GM19328 (cell line): ENCODE results near the gene AFM.

ENCODE experiments used
- ATAC-seq: cut with Tn5 transposase; IDR thresholded peaks from one replicate; pipeline ENCODE4 v1.9.1; 2021; ENCODE audit warnings: mild to moderate bottlenecking, moderate library complexity; ENCODE audit not compliant: unreplicated experiment

Gene AFM

DNA sequence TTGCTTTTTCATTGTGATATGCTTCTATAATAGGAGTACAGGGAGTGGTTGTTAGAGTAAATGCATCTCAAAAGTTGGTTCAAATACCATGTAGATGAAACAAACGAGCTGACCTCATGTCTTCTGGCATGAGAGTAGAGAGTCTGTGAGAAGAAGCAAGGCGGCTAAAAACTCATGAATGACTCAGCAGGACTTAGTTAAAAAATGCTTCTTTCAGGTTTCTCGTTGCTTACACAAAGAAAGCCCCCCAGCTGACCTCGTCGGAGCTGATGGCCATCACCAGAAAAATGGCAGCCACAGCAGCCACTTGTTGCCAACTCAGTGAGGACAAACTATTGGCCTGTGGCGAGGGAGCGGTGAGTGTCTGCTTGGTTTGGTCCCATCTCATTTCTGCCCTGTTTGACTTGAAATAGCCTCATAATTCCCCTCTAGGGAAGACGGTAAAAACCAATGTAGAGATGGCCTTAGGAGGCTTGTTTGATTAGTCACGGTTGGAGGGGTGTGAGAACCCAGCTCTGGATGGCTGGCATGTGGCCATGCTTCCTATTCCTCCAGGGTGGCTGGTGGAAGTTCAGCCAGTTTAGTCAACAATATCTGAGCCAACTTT is 31.0 kb upstream of the AFM start:
- ATAC-seq, result no peak

DNA sequence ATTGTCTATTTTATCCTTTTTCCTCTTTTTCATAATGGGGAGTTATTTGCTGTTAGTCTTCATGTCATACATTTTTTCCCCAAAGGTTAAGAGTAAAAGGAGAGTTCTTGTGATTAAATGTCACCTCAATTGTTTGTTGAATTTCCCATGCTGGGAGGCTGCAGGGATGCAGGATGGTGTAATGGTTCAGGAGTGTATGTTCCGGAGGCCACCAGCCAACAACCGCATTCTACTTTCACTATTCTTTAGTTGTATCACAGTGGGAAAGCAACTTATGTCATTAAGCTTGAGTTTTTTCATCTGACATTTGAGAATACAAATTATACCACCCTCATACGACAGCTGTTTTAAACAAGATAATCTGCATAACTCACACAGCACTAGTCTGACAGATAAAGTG is 30.1 kb upstream of the AFM start:
- ATAC-seq, result no peak

DNA sequence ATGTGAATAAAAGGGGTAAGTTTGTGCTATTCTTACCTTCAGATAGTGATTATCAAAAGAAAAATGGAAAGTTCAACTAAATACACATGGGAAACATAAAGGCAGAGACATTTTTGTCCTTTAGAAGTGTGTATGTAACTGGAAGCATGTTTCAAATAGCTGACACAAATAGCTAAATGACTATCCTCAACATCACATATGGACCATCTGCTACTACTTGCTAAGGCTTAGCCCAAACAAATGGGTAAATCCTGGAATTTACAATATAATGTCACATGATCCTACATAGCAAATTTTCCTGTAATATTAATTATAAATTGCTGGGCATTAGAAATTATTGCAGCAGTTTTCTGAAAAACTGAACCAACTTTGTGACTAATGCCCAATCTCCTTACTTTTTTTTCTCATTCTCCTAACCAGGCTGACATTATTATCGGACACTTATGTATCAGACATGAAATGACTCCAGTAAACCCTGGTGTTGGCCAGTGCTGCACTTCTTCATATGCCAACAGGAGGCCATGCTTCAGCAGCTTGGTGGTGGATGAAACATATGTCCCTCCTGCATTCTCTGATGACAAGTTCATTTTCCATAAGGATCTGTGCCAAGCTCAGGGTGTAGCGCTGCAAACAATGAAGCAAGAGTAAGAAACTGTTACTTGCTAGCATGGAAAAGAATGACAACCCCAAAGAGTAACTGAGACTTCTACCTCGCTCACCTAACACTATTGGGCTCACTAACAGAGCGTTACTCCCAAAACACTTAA is 29.4 kb upstream of the AFM start:
- no peak for ATAC-seq

DNA sequence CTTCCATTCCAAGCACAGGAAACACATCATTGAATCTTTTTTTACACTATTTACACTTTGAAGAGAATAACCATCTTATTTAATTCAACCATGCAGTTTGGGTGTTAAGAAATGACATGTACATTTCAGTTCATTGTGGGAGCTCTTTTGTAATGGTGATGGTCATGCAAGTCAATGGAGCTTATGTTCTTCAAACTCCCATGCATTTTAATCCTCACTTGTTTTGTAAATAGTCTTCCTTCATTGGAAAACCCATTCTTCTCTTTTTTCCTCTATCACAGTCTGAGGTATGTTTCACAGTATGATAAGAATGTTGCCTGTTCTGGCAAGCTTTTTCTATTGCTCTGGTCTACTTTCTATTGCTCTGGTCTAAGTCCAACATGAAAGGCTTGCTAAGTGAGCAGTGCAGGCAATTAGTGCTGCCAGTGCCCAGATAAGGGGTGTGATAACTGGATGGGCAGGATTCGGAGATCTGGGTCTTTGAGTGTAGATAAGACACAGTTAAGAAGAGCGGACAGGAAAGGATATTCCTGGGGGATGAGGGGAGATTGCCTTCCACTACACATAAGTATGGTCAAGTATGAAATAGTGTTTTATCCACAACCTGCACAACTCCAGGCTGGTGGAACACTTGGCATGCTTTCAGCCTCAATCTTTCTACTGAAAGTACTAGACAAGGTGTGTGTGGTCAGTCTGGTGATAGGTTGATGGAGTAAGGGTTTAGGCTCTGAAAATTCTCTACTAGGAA is 28.4 kb upstream of the AFM start:
- ATAC-seq, result no peak

DNA sequence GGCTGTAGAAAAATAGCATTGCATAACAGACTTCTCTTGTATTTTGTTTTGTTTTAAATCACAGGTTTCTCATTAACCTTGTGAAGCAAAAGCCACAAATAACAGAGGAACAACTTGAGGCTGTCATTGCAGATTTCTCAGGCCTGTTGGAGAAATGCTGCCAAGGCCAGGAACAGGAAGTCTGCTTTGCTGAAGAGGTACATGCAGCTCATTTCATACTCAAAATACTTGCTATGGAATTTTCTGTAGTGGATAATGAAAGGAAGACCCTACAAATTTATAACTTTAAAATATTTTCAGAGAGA is 27.9 kb upstream of the AFM start:
- ATAC-seq, result no peak

DNA sequence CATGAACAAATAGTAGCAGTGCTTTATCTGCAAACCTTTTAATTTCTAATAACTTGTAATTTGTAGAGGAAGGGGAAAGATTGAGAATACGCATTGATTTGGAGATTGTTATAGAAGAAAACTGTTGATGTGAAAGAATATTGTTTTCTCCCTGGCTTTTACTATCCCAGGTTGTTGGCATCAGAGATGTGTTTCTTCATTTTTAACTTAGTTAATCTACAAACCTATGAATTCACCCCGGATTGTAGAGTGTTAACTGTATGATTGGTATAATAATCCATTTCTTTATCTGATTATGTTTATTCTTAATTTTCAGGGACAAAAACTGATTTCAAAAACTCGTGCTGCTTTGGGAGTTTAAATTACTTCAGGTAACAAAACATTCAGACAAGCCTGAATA is 26.6 kb upstream of the AFM start:
- ATAC-seq, result no peak

DNA sequence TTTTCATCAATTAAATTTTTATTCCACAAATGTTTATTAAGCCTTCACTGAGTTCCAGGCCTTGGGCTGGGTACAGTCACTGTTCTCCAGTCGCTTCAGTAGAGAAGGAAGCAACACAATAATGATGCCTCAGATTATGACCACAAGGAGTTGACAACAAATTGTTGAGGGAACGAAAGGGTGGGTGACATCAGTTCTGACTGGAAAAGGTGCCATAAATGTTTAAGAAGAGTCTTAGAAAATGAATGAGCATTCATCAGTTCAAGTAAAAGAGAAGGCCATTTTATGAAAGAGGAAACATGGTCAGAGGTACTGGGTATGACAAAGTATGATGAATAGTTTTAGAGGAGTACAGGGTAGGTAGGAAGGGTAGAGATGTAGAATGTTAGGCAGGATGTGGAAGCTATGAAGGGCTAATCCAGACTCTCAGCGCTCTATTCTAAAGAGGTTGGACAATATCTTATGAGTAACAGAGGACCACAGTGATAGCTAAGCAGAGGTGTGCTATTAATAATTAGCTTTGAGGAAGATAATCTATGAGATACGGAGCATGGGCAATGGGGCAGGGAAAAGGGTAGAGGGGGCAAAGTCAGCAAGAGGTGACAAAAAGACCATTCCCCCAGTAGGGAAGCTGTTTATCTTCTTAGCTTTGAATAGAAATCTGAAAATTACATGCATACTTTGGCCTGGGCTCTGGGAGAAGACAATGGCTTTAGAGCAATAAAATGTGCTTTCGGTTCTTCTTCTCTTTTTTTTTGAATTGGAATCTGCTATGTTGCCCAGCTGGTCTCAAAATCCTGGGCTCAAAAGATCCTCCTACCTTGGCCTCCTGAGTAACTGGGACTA is 25.1 kb upstream of the AFM start:
- ATAC-seq, result no peak

DNA sequence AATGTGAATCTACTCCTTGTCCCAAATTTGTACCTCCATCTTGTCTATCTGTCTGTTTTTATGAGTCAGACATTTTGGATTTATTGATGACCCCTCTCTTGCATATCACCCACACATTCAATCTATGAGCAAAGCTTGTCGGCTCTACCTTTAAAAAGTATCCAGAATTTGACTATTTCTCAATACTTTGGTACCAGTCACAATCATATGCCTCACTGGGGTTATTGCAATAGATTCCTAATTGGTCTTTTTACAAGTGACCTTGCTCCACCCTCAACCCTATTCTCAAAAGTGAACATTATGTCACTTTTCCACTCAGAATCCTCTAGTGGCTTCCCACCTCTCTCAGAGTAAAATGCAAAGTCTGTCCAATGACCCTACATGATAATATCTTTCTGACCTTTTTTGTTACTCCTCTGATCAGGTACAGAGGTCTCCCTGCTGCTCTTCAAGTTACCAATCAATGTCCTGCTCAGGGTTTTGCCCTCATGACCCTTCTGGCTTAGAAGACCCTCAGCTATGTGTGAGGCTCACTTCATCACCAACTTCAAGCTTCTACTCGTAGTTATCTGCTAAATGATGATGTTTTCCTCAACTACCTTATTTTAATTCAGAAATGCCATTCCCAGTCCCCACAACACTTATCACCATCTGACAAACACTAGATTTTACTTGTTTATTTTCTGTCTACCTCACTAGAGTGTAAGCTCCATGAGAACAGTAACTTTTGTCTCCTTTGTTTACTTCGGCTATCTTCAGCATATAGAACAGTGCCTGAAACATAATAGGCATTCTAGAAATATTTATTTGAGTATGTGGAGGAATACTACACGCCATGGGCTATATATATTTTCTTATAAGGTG is 23.1 kb upstream of the AFM start:
- ATAC-seq, result no peak

DNA sequence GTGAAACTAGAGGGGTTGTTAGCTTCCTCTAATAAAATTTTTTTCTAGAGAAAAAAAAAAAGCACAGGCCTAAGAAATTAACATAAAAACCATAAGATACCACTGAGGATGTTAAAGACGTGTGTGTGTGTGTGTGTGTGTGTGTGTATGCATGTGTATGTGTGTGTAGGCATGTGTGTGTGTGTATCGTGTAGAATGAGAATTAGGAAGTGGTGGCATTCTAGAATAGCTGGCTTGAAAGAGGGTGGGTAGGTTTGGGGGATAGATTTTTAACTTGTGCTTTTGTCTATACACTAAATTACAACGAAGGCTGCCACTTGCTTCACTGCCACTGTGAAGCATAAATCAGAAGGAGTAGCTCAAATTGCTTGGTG is 22.5 kb upstream of the AFM start:
- ATAC-seq, result no peak

DNA sequence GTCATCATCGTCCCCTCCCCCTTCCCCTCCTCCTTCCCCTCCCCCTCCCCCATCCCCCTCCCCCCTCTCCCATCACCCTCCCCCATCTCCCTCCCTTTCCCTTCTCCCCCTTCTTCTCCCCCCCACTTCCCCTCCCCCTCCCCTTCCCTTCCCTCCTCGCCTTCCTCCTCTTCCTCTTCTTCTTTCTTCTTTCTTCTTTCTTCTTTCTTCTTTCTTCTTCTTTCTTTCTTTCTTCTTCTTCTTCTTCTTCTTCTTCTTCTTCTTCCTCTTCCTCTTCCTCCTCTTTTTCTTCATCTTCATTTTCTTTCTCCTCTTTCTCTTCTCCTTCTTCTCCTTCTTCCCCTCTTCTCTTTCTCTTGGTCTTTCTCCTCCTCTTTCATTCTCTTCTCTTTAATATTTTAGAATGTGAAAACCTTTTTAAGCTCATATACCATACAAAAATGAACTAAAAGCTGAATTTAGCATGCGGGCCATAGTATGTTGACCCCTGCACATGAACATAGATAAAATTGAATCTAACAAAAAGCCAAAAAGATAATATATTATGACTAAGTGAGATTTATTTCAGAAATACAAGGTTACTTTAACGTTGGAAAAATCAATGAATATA is 20.5 kb upstream of the AFM start:
- no peak for ATAC-seq

DNA sequence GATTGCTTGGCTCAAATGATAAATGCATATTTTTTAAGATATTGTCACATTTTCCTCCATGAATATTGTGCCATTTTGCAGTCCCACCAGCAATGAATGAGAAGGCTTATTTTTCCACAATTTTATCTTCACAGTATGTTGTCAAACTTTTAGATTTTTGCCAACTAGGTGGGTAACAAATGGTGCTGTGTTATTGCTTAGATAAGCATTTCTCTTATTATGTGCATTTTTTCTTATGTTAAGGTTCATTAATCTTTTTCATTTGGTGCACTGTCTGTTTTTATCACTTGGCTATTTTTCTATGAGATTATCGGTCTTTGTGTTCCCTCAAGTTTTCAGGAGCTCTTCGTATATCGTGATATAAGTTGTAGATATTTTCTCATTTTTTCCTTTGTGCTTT is 13.4 kb upstream of the AFM start:
- ATAC-seq, result no peak

DNA sequence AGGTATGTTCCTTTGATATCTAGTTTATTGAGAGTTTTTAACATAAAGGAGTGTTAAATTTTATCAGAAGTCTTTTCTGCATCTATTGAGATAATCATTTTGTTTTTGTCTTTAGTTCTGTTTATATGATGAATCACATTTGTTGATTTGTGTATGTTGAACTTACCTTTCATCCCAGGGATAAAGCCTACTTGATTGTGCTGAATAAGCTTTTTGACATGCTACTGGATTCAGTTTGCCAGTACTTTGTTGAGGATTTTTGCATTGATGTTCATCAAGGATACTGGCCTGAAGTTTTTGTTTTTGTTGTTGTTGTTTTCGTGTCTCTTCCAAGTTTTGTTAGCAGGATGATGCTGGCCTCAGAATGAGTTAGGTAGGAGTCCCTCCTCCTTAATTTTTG is 10.8 kb upstream of the AFM start:
- no peak for ATAC-seq

DNA sequence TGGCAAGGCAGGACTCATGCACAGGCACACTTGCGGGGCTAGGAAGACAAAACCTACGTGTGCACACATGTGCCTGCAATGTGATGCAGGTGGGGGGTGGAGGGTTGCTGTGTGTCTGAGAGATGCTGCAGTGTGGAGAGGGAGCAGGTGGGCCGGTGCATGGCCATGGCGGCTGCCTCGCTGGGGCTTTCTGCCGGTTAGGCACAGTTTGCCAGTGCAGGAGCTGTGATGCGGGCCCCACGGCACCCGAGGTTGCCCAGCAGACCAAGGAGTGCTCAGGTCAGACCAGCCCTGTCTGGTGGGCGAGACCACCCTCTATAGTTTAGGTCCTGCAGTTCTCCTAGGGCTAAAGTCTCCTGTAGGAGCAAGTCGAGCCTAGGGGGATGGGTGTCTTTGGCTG is 4.4 kb upstream of the AFM start:
- ATAC-seq, result no peak

DNA sequence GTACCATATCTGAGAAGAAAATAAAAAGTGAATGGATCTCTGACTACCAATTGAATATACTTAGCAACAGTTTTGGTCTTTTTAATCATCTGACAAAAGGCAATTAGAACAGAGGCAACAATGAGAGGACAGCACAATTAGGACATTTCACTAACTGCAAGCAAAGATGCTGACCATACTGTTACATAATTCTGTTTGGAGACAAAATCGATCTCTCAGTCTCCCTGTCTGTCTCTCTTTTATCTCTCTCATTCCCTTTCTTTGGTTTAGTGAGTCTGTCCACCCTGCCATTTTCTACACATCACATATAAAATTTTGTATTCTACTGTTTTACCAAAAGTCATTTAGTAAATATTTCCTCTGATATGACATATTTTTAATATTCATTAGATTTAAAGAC is 2.2 kb upstream of the AFM start:
- no peak for ATAC-seq

DNA sequence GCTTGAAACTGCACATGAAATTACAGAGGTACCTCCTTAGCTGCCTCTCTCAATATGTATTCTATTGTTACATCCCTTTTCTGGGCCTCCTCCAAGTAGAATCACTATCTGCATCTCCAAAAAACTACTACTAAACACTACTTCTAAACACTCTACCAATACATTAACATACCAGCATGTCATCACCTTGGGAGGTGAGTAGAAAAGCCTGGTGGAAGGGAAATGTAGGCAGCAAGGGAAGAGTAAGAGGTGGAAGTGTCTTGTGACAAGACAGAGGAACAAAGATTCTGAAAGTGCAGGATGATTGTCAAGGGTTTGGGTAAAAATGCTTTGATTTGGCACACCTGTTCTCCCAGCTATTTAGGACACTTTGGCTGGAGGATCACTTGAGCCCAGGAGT is 3.5 kb downstream of the AFM start:
- ATAC-seq, result no peak

DNA sequence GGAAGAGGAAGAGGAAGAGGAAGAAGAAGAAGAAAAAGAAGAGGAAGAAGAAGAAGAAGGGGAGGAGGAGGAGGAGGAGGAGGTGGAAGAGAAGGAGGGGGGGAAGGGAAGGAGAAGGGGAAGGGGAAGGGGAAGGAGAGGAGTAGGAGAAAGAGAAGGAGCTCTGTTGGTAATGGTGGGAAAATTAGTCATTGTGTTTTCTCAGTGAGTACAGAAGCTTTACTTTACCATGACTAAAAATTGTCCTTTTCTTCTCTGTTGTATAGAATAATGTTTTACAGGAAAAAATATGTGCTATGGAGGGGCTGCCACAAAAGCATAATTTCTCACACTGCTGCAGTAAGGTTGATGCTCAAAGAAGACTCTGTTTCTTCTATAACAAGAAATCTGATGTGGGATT is 4.1 kb downstream of the AFM start:
- ATAC-seq, result no peak

DNA sequence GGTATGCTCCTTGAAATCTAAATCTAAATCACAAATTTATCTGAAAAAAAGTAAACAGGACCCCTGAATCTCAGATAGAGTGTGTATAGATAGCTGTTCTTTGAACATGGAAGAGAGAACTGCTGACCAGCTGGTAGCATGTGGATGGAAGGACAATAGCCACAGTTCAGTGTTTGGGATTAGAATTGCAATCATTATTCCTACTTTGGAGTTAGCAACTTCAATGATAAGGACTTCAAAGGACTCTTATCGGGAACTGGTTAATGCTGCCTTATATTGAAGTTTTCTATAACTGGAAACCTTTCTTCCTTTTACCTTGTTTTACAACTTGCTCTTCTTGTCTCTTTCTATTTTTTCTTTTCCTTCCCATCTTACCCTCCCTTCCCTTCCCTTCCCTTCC is 5.0 kb downstream of the AFM start:
- no peak for ATAC-seq

DNA sequence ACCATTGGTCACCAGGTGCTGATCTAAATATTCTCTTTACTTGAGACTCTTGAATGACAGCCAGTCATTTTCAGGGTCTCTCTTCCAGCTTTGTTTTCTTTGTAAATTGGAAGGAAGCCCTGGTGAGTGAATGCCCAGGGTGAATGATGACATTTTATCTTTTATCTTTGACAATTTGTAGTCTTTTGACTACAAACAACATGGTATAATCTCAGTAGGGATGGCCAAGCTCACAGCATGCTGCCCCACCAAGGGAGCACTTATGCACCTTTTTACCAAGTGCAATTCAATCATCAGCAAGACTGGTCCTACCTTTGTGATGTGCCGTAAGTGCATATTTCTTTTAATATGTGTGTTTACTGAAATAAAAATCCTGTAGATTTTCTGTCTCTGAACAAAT is 5.7 kb downstream of the AFM start:
- ATAC-seq, result no peak

DNA sequence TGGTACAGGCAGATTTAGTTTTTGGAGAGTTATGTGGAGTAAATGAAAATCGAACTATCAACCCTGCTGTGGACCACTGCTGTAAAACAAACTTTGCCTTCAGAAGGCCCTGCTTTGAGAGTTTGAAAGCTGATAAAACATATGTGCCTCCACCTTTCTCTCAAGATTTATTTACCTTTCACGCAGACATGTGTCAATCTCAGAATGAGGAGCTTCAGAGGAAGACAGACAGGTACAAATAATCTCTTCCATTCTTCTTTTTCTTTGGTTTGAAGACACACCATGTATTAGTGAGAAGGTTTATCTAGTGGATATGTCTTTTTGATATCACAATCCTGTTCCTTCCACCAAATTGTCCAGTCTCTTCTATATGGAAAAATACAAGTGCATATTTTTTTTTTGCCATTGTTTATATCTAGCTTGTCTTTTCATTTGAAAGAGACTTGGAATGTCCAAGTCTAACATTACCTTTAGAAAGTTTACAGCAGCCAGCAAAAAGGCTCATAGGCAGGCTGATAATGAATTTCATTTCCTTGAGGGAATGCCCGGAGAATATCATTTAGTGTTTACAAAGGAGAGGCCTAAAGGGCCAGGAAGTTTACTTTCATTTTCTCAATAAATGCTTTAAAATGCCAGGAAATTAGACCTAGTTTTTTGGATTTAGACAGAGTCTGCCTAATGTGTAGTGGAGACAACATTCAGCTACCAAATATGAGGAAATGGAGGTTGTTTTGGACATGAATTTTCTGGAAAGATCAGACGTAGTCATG is 18.6 kb downstream of the AFM start:
- ATAC-seq, result no peak
